Subcutaneous adipose tissue (tissue), 4 donors: ENCODE results near the gene PRC1. TPM values are rescaled to one million over a fixed set of nuclear protein-coding genes. Genes with fewer than 3 reads are reported as not detected.

Experiments used
- total RNA-seq, 4 donors: library from RNA; depleted of rRNA; stranded (reverse); fragments of >200 nt; gene quantifications; one replicate each; pipeline ENCODE4 v1.1.0, GENCODE V29; 2016
- TF ChIP-seq, protein P1 (sequence below): fragments of 450-650 bp; IDR thresholded peaks from one replicate; pipeline ENCODE4 v1.5.1; 2016; ENCODE audit warnings: low read depth, mild to moderate bottlenecking, control low read depth, antibody characterized with exemption, moderate library complexity

The PRC1 gene
- total RNA-seq, 4 donors from 2014 or later: 3.4 to 20.9 (median 13.7) TPM

DNA sequence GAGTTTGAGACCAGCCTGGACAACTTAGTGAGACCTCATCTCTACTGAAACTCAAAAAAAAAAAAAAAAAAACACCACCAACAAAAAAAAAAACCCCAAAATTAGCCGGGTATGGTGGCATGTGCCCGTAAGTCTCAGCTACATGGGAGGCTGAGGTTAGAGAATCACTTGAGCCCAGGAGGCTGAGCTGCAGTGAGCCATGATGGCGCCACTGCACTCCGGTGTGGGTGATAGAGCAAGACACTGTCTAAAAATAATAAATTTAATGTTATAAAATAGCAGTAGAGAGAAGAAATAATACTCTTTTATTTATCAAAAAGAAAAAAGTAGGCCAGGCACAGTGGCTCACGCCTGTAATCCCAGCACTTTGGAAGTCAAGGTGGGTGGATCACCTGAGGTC, 22.2 kb downstream of the PRC1 start:
- TF ChIP-seq, protein P1, sequence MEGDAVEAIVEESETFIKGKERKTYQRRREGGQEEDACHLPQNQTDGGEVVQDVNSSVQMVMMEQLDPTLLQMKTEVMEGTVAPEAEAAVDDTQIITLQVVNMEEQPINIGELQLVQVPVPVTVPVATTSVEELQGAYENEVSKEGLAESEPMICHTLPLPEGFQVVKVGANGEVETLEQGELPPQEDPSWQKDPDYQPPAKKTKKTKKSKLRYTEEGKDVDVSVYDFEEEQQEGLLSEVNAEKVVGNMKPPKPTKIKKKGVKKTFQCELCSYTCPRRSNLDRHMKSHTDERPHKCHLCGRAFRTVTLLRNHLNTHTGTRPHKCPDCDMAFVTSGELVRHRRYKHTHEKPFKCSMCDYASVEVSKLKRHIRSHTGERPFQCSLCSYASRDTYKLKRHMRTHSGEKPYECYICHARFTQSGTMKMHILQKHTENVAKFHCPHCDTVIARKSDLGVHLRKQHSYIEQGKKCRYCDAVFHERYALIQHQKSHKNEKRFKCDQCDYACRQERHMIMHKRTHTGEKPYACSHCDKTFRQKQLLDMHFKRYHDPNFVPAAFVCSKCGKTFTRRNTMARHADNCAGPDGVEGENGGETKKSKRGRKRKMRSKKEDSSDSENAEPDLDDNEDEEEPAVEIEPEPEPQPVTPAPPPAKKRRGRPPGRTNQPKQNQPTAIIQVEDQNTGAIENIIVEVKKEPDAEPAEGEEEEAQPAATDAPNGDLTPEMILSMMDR: no peak

- TF ChIP-seq, protein P1: no peak
Measured at GRCh38 chr15:90970274-90970673, 24.1 kb downstream of the PRC1 start.

DNA sequence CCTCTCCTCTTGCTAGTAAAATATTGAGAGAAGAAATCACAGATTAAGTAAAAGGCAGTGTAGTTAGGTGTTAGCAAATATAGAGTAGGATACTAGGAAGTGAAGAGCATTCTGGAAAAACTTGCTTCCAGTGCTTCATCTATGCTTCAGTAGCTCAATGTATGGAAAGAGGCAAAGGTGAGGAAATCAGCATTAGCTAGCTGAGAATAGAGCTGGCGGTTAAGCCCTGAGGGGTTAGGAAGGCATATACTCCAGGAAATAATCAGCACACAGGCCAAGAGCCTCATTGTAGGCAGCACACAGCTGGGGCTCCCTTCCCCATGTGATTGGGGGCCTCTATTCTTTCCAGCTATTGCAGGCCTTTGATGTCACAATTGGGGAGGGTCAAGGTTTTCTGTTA, 25.9 kb downstream of the PRC1 start:
- TF ChIP-seq, protein P1: no peak

GRCh38 chr15:90967206-90967605, 27.1 kb downstream of the PRC1 start:
- TF ChIP-seq, protein P1: no peak

DNA sequence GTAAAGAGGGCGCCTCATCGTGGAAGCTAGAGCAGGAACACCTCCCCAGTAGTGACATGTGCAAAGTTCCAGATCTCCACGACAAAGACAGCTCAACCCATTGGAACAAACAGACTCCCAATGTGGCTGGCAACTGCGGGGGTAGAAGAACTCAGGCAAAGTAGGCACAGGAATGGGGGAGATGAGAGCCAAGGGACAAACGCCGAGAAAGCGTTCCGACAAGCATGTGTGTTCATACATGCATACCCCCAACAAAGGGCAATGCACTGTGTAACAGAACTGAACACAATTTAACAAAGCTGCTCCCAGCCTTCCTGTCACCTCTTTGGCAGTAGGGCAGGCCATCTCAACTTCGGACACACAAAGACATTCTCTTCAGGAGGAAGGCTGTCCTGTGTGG, 28.1 kb downstream of the PRC1 start:
- TF ChIP-seq, protein P1: no peak

DNA sequence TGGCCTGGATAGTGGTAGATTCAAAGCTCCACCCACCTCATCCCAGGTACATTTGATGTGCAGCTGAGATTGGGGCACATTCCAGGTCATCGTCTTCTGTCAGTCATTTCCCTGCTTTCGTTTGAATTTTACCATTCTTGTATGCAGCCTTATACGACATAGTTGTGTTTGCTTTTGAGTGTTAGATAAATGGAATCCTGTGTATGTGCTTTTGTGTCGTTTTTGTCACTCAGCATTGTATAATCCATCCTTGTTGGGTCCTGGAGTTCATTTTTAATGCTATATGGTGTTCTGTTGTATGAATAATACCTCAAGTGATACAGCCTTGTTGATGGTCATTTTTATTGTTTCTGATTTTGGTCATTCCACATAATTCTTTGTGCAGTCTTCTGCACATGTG, 32.3 kb downstream of the PRC1 start:
- TF ChIP-seq, protein P1: no peak

GRCh38 chr15:90960298-90961091, 33.8 kb downstream of the PRC1 start:
- TF ChIP-seq, protein P1: no peak
